Left hindlimb (tissue), 1 donor: ENCODE measurements around the gene TBC1D14.

Source experiments
- DNase-seq: peaks from one replicate; pipeline ENCODE4 v3.0.0-alpha.2; 2018

The TBC1D14 gene

GRCh38 chr4:6955261-6955911, 45.8 kb downstream of the TBC1D14 start:
- DNase-seq, result no peak

GRCh38 chr4:6956087-6956433, 46.4 kb downstream of the TBC1D14 start:
- no peak for DNase-seq

GRCh38 chr4:6956434-6957147, 47.0 kb downstream of the TBC1D14 start:
- DNase-seq, result no peak

- DNase-seq, result no peak
These were observed 47.5 kb downstream of the TBC1D14 start for GRCh38 chr4:6957148-6957520.

GRCh38 chr4:6957994-6958393, 48.4 kb downstream of the TBC1D14 start:
- no peak for DNase-seq

DNA sequence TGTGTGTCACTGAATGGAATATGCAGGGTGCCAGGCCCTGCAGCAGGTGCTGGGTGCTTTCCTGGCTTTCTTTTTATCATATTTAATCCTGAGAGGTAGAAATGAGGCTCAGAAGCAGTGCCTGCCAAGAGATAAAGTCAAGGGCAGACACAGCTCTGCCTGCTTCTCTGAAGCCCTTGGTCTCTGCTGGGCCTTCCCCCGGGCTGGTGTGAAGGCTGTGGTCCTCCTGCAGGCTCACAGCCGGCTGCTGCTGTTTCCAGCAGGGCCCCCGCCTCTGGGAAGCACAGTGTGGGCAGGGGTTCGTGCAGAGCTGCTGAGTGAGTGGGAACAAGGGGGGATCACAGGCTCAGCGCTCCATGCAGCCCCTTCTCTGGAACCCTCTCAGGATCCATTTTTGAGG, 49.6 kb downstream of the TBC1D14 start:
- no peak for DNase-seq

DNA sequence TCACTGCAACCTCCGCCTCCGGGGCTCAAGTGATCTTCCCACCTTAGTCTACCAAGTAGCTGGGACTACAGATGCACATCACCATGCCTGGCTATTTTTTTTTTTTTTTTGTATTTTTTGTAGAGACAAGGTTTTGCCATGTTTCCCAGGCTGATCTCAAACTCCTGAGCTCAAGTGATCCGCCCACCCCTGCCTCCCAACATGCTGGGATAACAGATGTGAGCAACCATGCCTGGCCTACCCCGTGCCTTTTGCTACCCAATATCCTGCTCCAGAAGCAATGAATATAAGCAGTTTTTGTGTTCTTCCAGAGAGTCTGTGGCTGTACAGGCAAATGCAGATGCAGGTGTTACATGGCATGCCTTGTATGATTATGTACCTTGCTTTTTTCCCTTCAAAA, 50.5 kb downstream of the TBC1D14 start:
- DNase-seq, result no peak

DNA sequence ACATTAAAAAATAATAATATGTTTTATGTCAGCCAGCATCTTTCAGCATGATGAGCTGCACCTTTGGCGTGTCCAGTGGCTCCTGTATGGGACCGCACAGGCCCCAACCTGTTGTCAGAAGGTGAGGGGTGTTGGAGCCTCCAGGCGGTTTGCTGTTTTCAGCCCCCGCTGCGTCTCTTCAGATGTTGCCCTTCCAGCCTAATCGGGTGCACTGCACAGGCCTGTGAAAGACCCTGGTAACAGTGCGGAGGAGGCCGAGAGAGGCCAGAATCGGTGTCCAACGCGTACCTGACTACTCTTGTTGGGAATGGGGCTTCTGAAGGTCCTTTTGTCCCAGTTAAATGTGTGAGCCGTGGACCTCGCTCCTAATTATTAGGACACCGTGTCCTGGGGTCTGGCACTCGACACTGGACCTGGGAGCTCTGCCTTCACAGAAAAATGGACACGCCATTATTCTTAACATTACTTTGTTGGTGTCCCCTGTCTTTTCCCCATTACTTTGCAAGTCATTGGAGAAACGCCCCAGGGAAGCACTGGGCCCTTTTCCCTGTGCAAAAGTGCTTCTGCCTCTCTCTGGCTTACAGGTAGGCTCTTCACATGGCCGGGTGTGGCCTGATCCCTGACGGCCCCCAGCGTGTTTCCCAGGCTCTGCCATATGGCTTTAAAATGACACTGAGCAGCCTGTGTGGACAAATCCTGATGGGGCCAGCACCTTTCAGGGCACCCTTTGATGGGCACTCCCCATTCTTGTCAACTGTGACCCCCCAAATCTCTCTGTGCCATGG, 51.2 kb downstream of the TBC1D14 start:
- no peak for DNase-seq

DNA sequence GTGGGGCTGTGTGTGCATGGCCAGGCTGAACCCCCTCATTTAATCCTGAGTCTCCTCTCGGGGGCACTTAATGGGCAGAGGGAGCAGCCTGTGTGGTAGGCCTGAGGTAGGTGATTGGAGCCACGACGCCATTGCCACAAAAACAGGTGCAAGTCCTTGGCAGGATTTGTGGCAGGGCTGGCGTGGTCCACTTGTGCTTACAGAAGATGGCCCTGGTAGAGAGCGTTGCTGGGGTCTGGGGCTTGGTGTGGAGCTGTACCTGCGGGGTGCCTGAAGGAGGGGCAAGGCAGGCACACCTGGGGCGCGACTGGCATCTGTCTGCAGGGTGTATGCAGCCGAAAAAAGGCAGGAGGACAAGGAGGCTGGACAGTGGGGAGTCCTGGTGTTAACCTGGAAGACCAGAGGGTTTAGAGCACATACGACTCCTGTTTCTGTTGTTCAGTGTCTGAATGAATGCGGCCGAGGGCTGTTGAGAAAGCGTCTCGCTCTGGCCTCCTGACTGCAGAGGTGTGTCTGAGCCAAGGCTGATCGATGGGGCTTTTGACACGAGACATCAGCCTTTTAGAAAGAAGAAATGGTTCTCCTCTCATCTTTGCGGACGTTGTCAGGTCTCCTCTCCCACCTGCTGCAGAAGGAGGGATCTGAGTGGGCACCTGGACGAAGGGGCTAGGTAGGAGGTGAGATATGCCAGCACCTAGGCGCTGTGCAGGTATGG, 52.0 kb downstream of the TBC1D14 start:
- DNase-seq, result no peak

- no peak for DNase-seq
These were observed 52.8 kb downstream of the TBC1D14 start for GRCh38 chr4:6962211-6963041.

GRCh38 chr4:6963139-6963611, 53.5 kb downstream of the TBC1D14 start:
- DNase-seq, result no peak

- DNase-seq, result no peak
These were observed 55.2 kb downstream of the TBC1D14 start for GRCh38 chr4:6964858-6965257.

- no peak for DNase-seq
These were observed 55.7 kb downstream of the TBC1D14 start for GRCh38 chr4:6965329-6965728.

DNA sequence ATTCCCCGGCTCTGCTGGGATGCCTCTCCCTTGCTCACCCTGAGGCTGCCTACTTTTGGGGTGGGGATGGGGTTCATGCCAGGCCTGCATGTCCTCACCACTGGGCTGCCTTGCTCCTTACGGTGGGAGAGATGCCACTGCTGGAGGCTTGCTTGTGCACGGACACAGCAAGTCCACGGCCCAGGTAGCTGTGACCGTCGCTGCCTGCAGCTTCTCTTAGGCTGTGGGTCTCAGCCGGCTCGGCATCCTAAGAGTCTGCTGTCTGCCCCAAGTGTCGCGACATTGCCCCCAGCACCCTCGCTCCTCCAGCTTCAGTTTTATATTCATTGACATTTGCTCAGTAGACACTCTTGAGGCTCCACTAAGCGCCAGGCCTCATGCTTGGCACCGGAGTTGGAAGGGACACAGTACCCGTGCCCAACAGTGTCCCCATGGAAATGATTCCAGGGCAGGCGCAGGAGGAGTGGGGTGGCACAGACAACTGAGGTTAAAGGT, 58.3 kb downstream of the TBC1D14 start:
- DNase-seq, result no peak

DNA sequence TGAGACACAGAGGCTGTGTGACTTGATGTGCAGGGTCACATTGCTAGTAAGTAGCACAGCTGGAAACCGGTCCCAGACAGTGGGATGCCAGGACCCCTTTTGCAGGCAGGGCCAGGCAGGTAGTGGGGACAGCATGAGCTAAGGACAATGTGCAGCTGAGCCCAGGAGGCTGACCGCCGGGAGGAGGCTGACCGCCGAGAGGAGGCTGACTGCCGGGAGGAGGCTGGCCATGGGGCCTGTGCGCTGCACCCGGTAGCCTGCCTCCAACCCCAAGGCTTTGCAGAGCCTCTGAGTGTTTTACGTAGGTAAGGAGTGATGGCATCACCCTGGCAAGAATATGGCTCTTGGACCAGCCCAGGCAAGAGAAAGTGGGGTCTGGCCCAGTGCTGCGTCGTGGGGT, 58.9 kb downstream of the TBC1D14 start:
- DNase-seq, result no peak

DNA sequence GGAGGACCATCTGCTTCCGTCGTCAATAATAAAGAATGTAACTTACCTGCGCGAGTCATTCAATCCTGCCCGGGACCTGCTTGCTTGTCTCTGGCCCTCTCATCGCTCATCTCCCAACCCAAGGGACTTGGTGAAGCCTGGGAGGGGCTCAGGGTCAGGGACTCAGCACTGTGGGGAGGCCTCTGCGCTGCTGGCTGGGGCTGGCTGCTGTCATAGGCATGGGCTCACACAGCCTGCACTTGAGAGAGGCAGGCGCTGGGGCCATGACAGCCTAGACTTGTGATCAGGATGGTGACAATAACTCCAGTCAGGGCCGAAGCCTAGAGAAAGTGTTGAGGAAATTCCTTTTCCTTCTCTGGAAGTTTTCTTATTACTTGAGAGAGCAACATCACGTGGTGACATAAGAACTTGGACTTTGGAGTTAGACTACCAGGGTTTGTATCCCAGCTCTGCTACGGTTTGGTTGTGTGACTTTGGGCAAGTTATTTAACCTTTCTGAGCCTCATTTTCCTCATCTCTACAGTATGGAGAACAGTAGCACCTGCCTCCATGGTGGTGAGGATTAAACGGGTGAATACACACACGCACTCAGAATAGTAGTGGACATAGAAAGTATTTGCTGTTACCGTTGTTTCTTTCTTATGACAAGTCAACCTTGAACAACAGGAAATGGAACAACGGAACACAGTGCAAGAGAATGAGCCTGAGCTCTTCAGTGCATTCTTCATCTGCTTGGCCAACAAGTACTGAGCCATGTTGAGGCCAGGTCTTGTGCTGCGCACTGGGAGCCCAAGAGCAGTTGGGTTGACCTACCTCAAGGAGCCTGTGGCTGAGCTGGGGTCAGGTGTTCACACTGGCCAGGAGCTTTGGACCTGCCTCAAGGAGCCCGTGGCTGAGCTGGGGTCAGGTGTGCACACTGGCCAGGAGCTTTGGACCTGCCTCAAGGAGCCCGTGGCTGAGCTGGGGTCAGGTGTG, 60.5 kb downstream of the TBC1D14 start:
- no peak for DNase-seq

DNA sequence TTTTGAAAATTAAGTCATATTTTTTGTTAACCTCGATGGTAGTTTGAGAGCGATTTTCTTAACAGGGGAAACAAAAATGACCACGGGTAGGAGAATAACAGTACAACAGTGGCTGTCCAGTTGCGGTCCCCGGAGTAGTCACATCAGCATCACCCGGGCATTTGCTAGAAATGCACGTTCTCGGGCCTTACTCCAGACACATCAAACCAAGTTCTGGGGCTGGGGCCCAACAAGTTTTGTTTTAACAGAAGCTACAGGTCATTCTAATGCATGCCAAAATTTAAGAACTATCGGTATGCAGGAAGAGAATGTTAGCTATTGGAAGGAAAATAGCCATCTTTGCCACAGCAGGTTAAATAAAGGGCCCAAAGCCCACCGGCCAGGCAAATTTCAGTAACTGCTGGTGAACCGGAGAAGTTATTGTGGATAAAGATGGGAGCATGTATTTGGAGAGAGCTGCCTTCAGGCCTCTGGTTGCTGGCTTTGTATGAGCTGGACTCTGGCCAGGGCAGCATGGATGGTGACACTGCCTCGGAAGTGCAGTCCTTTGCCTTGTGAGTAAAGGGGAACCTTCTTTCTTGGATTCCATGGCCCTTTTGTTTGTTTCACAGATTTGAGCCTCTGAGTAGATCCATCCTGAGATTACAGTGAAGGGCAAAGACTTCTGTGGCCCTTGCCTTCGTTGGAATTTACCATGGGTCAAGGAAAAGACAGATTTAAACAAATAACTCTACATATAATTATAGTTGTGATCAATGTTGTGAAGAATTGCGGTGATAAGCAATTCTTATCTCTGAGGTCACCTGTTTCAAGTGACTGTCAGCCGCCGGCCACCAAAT, 62.1 kb downstream of the TBC1D14 start:
- no peak for DNase-seq

- no peak for DNase-seq
These were observed 62.7 kb downstream of the TBC1D14 start for GRCh38 chr4:6972375-6972650.

DNA sequence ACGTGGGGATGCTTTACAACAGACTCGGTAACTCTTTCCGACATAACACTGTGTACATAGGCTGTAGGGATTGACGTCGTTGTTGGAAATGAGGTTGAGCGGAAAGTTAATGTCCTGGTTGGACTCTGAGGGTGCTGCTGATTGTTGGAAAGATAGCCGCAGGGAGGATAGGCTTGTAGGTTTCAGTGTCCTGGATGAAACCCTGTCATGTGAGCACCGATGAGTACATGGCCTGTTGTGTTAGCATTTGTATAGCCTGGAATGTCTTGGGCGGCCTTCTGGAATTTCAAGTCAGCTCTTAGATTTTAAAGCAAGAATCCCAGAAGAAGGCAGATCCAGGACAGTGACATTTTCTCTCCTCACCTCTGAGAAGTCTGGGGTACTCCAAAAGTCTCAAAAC, 63.3 kb downstream of the TBC1D14 start:
- no peak for DNase-seq

GRCh38 chr4:6974138-6974848, 64.7 kb downstream of the TBC1D14 start:
- peak; percentile 88 for DNase-seq
